GM12878 (cell line): ENCODE data around the gene DPPA2. TPM values are rescaled to one million over a fixed set of nuclear protein-coding genes. Genes with fewer than 3 reads are reported as not detected.

Experiments used
- BMI1 ChIP-seq: fragments of 450-650 bp; IDR thresholded peaks from 2 replicates; pipeline ENCODE4 v1.6.1; 2016; ENCODE audit warnings: mild to moderate bottlenecking, moderate library complexity, borderline replicate concordance
- RELA ChIP-seq: fragments of 450-650 bp; IDR thresholded peaks from 2 replicates; pipeline ENCODE4 v1.8.0; 2014; ENCODE audit warnings: borderline replicate concordance; ENCODE audit not compliant: partially characterized antibody
- TBL1XR1 ChIP-seq: IDR thresholded peaks from 2 replicates; pipeline ENCODE4 v1.6.1; 2012; ENCODE audit warnings: low read depth, low read length, improper control_type of control experiment
- WRNIP1 ChIP-seq: IDR thresholded peaks from 2 replicates; pipeline ENCODE4 v1.6.1; 2011; ENCODE audit warnings: low read depth, low read length, improper control_type of control experiment, borderline replicate concordance
- ZNF592 ChIP-seq: fragments of 450-650 bp; IDR thresholded peaks from 2 replicates; pipeline ENCODE4 v1.6.1; 2017; ENCODE audit warnings: mild to moderate bottlenecking, moderate library complexity
- ZNF687 ChIP-seq: fragments of 450-650 bp; IDR thresholded peaks from 2 replicates; pipeline ENCODE4 v1.6.1; 2017; ENCODE audit warnings: mild to moderate bottlenecking, moderate library complexity
- polyA plus RNA-seq, 11 experiments: library from polyadenylated mRNA; depleted of rRNA in 4 of 11; unstranded in 6 of 11; stranded (reverse) in 5 of 11; fragments of >200 nt; fragmentation: Nextera tagmentation in 4 of 11; fragmentation: Illumina TruSeq in 1 of 11; extraction: Ambion mirVana in 4 of 11; extraction: Trizol in 1 of 11; gene quantifications; 1 replicate in 1 of 11; 2 replicates in 10 of 11; pipeline versions ENCODE4 v1.2.1 to v1.2.3, GENCODE V29; 2011 to 2016; ENCODE audit warnings: inconsistent platforms in 2 of 11, missing spikeins in 2 of 11, low read depth in 1 of 11
- total RNA-seq, 4 experiments: library from RNA; depleted of rRNA in 3 of 4; stranded (reverse); fragments of >200 nt in 3 of 4; fragmentation: Illumina TruSeq in 1 of 4; extraction: Trizol in 1 of 4; gene quantifications; 2 replicates each; pipeline versions ENCODE4 v1.2.1 to v1.2.3, GENCODE V29; 2013 to 2021

DPPA2 gene
- total and polyA plus RNA-seq, 10 of the 15 experiments (the other 5 are each of a cell fraction or from before 2014, with no cell fraction given): not detected

GRCh38 chr3:109346099-109346498 lies 29.8 kb upstream of the DPPA2 start (continued):
- TF ChIP-seq RELA (no peak), BMI1 (no peak), ZNF592 (no peak), ZNF687 (no peak), TBL1XR1 (no peak), WRNIP1 (no peak)
